Liver (tissue), 3 donors: ENCODE data around the gene UBA52.
A peak's percentile ranks its signal among the peaks of the same experiment; 100 is the strongest.

Source experiments
- EGR1 ChIP-seq, 2 donors: IDR thresholded peaks; 2 replicates each; pipeline ENCODE4 v1.6.1; 2016 to 2018; ENCODE audit warnings: antibody characterized with exemption in 2 of 2, low read depth in 2 of 2
- HNF4A ChIP-seq, 2 donors: conservative IDR thresholded peaks; 2 replicates each; pipeline ENCODE4 v1.6.1; 2016; ENCODE audit warnings: antibody characterized with exemption in 2 of 2, mild to moderate bottlenecking in 2 of 2
- JUND ChIP-seq, 2 donors: IDR thresholded peaks; 2 replicates each; pipeline ENCODE4 v1.6.1; 2016; ENCODE audit warnings: antibody characterized with exemption in 2 of 2
- NR2F2 ChIP-seq: IDR thresholded peaks from 2 replicates; pipeline ENCODE4 v1.6.1; 2016; ENCODE audit warnings: antibody characterized with exemption
- TAF1 ChIP-seq: conservative IDR thresholded peaks from 2 replicates; pipeline ENCODE4 v1.6.1; 2016; ENCODE audit warnings: antibody characterized with exemption, mild to moderate bottlenecking
- YY1 ChIP-seq: IDR thresholded peaks from 2 replicates; pipeline ENCODE4 v1.6.1; 2016; ENCODE audit warnings: antibody characterized with exemption, mild to moderate bottlenecking
- TF ChIP-seq, protein P1 (sequence below): fragments of 150-350 bp; IDR thresholded peaks from 2 replicates; pipeline ENCODE4 v1.5.1; 2017; ENCODE audit warnings: improper control_type of control experiment, low read depth, low read length; ENCODE audit not compliant: missing input control
- TF ChIP-seq, protein P2 (sequence below): IDR thresholded peaks from 2 replicates; pipeline ENCODE4 v1.6.1; 2016; ENCODE audit warnings: antibody characterized with exemption, mild to moderate bottlenecking
- TF ChIP-seq, protein P3 (sequence below): IDR thresholded peaks from 2 replicates; pipeline ENCODE4 v1.6.1; 2016; ENCODE audit warnings: antibody characterized with exemption
- donor health status: healthy.
- donor health status: healthy.

DNA sequence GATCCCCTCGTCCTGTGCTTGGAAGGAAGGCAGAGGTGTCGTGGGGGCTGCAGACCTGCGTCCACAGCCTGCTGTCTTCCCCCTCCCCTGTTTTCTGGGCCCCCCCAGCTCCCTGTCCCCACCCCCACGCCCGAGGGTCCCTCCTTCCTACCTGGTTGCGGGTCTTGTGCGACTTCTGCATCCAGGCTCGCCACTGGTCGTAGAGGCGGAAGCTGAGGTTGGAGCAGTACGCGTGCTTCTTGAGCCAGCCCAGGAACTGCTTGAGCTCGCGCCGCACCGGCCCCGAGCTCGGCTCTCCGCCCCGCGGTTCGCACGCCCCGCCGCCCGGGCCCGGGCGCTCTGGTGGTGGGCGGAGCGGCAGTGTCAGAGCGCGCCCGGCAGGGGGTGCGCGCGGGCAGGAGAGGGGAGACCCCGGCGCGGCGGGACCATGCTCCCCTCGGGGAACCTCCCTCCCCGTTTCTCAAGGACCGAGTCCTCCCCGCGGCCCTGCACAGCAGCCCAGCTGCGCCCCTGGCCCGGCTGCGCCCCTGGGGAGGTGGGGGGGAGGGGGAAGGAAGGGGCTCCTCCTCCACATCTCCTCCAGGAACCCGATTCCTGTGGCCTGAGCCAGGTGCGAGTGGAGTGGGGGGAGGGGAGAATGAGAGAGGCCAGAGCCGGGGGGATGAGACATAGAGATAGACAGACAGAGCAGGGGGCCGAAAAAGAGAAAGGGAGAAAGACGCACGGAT is 22.6 kb downstream of the UBA52 start:
- TF ChIP-seq HNF4A (conservative IDR thresholded peaks at IDR 0.05) (no peak), YY1 (no peak), JUND (IDR thresholded peaks at IDR 0.05) (no peak), EGR1 (IDR thresholded peaks at IDR 0.05; ENCODE audit: low read depth in 2 of 2) (no peak), TAF1 (no peak), NR2F2 (no peak)
- TF ChIP-seq, protein P1, sequence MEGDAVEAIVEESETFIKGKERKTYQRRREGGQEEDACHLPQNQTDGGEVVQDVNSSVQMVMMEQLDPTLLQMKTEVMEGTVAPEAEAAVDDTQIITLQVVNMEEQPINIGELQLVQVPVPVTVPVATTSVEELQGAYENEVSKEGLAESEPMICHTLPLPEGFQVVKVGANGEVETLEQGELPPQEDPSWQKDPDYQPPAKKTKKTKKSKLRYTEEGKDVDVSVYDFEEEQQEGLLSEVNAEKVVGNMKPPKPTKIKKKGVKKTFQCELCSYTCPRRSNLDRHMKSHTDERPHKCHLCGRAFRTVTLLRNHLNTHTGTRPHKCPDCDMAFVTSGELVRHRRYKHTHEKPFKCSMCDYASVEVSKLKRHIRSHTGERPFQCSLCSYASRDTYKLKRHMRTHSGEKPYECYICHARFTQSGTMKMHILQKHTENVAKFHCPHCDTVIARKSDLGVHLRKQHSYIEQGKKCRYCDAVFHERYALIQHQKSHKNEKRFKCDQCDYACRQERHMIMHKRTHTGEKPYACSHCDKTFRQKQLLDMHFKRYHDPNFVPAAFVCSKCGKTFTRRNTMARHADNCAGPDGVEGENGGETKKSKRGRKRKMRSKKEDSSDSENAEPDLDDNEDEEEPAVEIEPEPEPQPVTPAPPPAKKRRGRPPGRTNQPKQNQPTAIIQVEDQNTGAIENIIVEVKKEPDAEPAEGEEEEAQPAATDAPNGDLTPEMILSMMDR: peak; percentile 80
- TF ChIP-seq, protein P2, sequence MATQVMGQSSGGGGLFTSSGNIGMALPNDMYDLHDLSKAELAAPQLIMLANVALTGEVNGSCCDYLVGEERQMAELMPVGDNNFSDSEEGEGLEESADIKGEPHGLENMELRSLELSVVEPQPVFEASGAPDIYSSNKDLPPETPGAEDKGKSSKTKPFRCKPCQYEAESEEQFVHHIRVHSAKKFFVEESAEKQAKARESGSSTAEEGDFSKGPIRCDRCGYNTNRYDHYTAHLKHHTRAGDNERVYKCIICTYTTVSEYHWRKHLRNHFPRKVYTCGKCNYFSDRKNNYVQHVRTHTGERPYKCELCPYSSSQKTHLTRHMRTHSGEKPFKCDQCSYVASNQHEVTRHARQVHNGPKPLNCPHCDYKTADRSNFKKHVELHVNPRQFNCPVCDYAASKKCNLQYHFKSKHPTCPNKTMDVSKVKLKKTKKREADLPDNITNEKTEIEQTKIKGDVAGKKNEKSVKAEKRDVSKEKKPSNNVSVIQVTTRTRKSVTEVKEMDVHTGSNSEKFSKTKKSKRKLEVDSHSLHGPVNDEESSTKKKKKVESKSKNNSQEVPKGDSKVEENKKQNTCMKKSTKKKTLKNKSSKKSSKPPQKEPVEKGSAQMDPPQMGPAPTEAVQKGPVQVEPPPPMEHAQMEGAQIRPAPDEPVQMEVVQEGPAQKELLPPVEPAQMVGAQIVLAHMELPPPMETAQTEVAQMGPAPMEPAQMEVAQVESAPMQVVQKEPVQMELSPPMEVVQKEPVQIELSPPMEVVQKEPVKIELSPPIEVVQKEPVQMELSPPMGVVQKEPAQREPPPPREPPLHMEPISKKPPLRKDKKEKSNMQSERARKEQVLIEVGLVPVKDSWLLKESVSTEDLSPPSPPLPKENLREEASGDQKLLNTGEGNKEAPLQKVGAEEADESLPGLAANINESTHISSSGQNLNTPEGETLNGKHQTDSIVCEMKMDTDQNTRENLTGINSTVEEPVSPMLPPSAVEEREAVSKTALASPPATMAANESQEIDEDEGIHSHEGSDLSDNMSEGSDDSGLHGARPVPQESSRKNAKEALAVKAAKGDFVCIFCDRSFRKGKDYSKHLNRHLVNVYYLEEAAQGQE: no peak
- TF ChIP-seq, protein P3, sequence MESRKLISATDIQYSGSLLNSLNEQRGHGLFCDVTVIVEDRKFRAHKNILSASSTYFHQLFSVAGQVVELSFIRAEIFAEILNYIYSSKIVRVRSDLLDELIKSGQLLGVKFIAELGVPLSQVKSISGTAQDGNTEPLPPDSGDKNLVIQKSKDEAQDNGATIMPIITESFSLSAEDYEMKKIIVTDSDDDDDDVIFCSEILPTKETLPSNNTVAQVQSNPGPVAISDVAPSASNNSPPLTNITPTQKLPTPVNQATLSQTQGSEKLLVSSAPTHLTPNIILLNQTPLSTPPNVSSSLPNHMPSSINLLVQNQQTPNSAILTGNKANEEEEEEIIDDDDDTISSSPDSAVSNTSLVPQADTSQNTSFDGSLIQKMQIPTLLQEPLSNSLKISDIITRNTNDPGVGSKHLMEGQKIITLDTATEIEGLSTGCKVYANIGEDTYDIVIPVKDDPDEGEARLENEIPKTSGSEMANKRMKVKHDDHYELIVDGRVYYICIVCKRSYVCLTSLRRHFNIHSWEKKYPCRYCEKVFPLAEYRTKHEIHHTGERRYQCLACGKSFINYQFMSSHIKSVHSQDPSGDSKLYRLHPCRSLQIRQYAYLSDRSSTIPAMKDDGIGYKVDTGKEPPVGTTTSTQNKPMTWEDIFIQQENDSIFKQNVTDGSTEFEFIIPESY: no peak
